OCI-LY1 (cell line): ENCODE data around the gene PRSS33.

Experiments used
- H2AFZ ChIP-seq: fragments of 200-600 bp; sonication (generic), shearing (Covaris generic); 2 replicates; pipeline ENCODE4 v1.6.0; 2014; ENCODE audit warnings: antibody characterized with exemption, mild to moderate bottlenecking, low read length
- H3F3A ChIP-seq: fragments of 200-600 bp; sonication (generic), shearing (Covaris generic); 2 replicates; pipeline ENCODE4 v1.6.0; 2014; ENCODE audit warnings: mild to moderate bottlenecking, antibody characterized with exemption, low read length, moderate library complexity; ENCODE audit not compliant: insufficient read depth
- H3K27ac ChIP-seq: fragments of 200-600 bp; sonication (generic); 2 replicates; pipeline ENCODE4 v1.5.1; 2014; ENCODE audit warnings: low read length, mixed run types, mild to moderate bottlenecking, low read depth; ENCODE audit not compliant: poor library complexity, severe bottlenecking
- H3K27me3 ChIP-seq: fragments of 200-600 bp; sonication (generic); 2 replicates; pipeline ENCODE4 v1.6.0; 2014; ENCODE audit warnings: antibody characterized with exemption, mild to moderate bottlenecking, low read length, moderate library complexity; ENCODE audit not compliant: insufficient read depth
- H3K36me3 ChIP-seq: fragments of 200-600 bp; sonication (generic); 2 replicates; pipeline ENCODE4 v1.6.1; 2014; ENCODE audit warnings: mild to moderate bottlenecking, antibody characterized with exemption, low read length, moderate library complexity, mixed read lengths; ENCODE audit not compliant: insufficient read depth
- H3K4me1 ChIP-seq: fragments of 200-600 bp; sonication (generic); 2 replicates; pipeline ENCODE4 v1.5.1; 2014; ENCODE audit warnings: mild to moderate bottlenecking, low read length, moderate library complexity; ENCODE audit not compliant: insufficient read depth, severe bottlenecking
- H3K4me2 ChIP-seq: fragments of 200-600 bp; sonication (generic), shearing (Covaris generic); 2 replicates; pipeline ENCODE4 v1.6.1; 2014; ENCODE audit warnings: low read length
- H3K4me3 ChIP-seq: fragments of 200-600 bp; sonication (generic); 2 replicates; pipeline ENCODE4 v1.5.1; 2014; ENCODE audit warnings: low read length, low read depth, mild to moderate bottlenecking, mixed read lengths; ENCODE audit not compliant: poor library complexity, severe bottlenecking
- H3K79me2 ChIP-seq: fragments of 200-600 bp; shearing (Covaris generic); 2 replicates; pipeline ENCODE4 v1.6.1; 2016; ENCODE audit warnings: mixed run types, low read length, mixed read lengths; ENCODE audit not compliant: insufficient read depth
- H3K9ac ChIP-seq: fragments of 200-600 bp; sonication (generic), shearing (Covaris generic); 2 replicates; pipeline ENCODE4 v1.6.1; 2014; ENCODE audit warnings: mild to moderate bottlenecking, low read length, mixed read lengths
- H3K9me2 ChIP-seq: fragments of 200-600 bp; sonication (generic), shearing (Covaris generic); 2 replicates; pipeline ENCODE4 v1.6.1; 2014; ENCODE audit warnings: low read depth, mild to moderate bottlenecking, low read length, mixed read lengths
- H3K9me3 ChIP-seq: fragments of 200-600 bp; shearing (Covaris generic); 2 replicates; pipeline ENCODE4 v1.6.1; 2014; ENCODE audit warnings: low read length, mixed read lengths
- H4K20me1 ChIP-seq: fragments of 200-600 bp; sonication (generic), shearing (Covaris generic); 2 replicates; pipeline ENCODE4 v1.6.0; 2016; ENCODE audit warnings: mild to moderate bottlenecking, low read length; ENCODE audit not compliant: insufficient read depth
- EZH2 ChIP-seq: fragments of 200-600 bp; sonication (generic), shearing (Covaris generic); IDR thresholded peaks from 2 replicates; pipeline ENCODE4 v1.8.0; 2017; ENCODE audit warnings: borderline replicate concordance, mixed run types, mild to moderate bottlenecking, antibody characterized with exemption, low read length, moderate library complexity, mixed read lengths
- TF ChIP-seq, protein P1 (sequence below): fragments of 200-600 bp; sonication (generic), shearing (Covaris generic); IDR thresholded peaks from 2 replicates; pipeline ENCODE4 v1.5.1; 2017; ENCODE audit warnings: mild to moderate bottlenecking, antibody characterized with exemption, low read length, moderate library complexity, mixed read lengths

The PRSS33 gene

DNA sequence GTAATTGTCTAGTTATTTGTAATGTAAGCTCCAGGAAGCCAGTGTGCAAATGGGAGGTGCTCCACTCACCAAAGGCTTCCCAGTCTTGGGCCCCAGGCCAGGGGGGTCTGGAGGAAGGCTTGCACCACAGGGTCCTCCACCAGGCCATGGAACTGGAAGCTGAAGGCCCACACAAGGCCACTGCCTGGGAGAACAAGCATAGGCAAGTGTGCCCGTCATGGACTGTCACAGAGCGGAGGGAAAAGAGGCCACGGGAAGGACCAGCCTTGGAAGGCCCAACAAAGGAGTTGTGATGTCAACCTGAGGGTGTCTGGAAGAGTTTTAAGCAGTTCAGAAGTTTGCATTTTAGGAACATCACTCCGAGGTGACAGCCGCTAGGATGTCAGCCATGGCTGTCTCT is 37.9 kb downstream of the PRSS33 start:
- no peak overlapping the region for H3K27ac ChIP-seq
- peaks cover 16% of the 10 kb centered on the region for H3K79me2 ChIP-seq
- H3K36me3 ChIP-seq: peaks cover 24% of the 10 kb centered on the region
- TF ChIP-seq EZH2: no peak
- TF ChIP-seq, protein P1, sequence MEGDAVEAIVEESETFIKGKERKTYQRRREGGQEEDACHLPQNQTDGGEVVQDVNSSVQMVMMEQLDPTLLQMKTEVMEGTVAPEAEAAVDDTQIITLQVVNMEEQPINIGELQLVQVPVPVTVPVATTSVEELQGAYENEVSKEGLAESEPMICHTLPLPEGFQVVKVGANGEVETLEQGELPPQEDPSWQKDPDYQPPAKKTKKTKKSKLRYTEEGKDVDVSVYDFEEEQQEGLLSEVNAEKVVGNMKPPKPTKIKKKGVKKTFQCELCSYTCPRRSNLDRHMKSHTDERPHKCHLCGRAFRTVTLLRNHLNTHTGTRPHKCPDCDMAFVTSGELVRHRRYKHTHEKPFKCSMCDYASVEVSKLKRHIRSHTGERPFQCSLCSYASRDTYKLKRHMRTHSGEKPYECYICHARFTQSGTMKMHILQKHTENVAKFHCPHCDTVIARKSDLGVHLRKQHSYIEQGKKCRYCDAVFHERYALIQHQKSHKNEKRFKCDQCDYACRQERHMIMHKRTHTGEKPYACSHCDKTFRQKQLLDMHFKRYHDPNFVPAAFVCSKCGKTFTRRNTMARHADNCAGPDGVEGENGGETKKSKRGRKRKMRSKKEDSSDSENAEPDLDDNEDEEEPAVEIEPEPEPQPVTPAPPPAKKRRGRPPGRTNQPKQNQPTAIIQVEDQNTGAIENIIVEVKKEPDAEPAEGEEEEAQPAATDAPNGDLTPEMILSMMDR: no peak
- no peaks in the 10 kb centered on the region for H3K27me3 ChIP-seq
- H4K20me1 ChIP-seq: no peaks in the 10 kb centered on the region
- H3K4me3 ChIP-seq: no peak overlapping the region
- H3K4me2 ChIP-seq: no peak overlapping the region
- H3K9me3 ChIP-seq: no peaks in the 10 kb centered on the region
- H3K4me1 ChIP-seq: peaks cover 20% of the 10 kb centered on the region
- H3K9ac ChIP-seq: no peak overlapping the region
- no peak overlapping the region for H2AFZ ChIP-seq
- no peaks in the 10 kb centered on the region for H3K9me2 ChIP-seq
- H3F3A ChIP-seq: no peaks in the 10 kb centered on the region

DNA sequence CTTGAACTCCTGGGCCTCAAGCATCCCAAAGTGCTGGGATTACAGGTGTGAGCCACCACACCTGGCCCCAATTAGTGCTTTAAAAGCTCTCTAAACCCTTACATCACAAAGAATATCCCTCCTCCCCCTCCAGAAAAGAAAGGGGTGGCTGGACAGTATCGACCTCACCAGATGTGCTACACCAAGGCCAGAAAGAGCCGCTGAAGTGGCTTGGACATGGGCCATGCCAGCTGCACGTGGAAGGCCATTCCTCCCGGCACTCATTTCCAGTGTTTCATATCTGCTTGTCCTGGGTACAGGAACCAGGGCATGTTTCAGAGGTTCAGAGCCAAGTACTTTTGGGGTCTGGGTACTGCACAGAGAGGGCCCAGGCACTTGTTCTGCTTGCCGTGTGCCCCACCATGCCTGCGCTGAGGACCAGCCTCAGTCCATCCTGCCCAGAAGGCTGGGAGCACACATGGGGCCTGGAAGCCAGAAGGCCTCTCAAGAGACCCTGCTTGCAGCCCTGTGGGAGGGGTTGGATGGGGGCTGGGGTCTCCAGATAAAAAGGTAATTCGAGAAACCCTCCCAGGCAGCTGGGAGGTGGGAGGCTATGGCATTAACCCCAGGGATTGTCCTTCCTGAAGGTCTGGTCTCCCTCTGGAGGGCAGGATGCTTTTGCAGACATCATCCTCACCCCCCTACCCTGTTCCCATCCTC is 38.5 kb downstream of the PRSS33 start:
- TF ChIP-seq, protein P1: no peak
- TF ChIP-seq EZH2: no peak
- Histone ChIP-seq H2AFZ (no peak overlapping the region), H3K4me2 (no peak overlapping the region), H3F3A (no peaks in the 10 kb centered on the region), H3K4me1 (peaks cover 14% of the 10 kb centered on the region), H3K9me3 (no peaks in the 10 kb centered on the region), H3K4me3 (no peak overlapping the region), H3K27ac (no peak overlapping the region), H3K27me3 (no peaks in the 10 kb centered on the region), H3K79me2 (peaks cover 10% of the 10 kb centered on the region), H4K20me1 (no peaks in the 10 kb centered on the region), H3K9ac (no peak overlapping the region), H3K36me3 (peaks cover 18% of the 10 kb centered on the region), H3K9me2 (no peaks in the 10 kb centered on the region)

DNA sequence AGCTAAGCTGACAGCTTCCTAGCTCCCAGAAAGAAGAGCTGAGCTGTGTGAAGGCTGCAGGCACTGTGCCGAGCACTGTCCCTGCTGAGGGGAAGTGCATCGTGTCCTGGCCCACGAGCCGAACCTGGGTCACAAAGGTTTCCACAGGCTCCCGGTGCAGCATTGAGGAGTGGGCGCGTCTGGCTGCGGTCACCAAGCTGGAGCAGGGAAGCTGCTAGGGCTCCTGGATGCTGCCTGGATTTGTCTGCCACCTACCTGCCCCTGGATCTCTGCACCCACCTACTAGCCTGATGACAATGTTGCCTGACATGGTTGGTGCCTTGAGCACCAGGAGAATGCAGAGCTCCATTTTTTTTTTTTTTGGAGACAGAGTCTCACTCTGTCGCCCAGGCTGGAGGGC is 41.4 kb downstream of the PRSS33 start:
- H3K9me3 ChIP-seq: no peaks in the 10 kb centered on the region
- peaks cover 9% of the 10 kb centered on the region; the same call in 1 of the 2 replicates for H3K36me3 ChIP-seq
- H3K27ac ChIP-seq: no peak overlapping the region
- H3K4me1 ChIP-seq: peaks cover 4% of the 10 kb centered on the region
- no peak overlapping the region for H3K4me3 ChIP-seq
- H3K79me2 ChIP-seq: no peaks in the 10 kb centered on the region
- H3K4me2 ChIP-seq: no peak overlapping the region
- H4K20me1 ChIP-seq: no peaks in the 10 kb centered on the region
- no peak overlapping the region for H2AFZ ChIP-seq
- H3K9ac ChIP-seq: no peak overlapping the region
- TF ChIP-seq, protein P1: no peak
- no peak for TF ChIP-seq EZH2
- H3K9me2 ChIP-seq: no peaks in the 10 kb centered on the region
- no peaks in the 10 kb centered on the region for H3F3A ChIP-seq
- no peaks in the 10 kb centered on the region for H3K27me3 ChIP-seq
